Activated CD4-positive, alpha-beta T cell treated with anti-CD3 and anti-CD28 coated beads for 1 hour (primary cell): Measurements from ENCODE around the gene B3GNT5.

Experiments used
- DNase-seq: peaks from one replicate; pipeline ENCODE4 v3.0.0-alpha.2; 2020

The B3GNT5 gene

GRCh38 chr3:183230826-183231225 is 22.2 kb upstream of the B3GNT5 start:
- DNase-seq: no peak

DNA sequence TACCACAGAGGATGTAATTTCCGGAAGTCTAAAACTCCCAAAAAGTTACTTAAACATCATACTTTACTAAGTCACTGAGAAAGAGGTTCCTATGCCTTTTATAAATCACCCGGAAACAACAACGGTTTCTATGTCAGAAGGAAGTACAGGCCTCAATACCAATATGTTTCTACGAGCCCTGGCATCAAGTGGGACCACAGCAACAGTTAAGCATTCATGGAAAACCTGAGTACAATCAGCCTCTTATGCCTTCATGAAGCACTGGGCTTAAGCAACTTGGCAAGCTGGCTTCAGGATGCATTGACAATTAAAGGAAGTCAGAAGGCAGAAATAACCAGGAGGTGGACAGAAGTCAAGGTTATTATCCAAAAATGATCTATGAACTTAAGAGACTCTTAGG is 19.1 kb upstream of the B3GNT5 start:
- no peak for DNase-seq

DNA sequence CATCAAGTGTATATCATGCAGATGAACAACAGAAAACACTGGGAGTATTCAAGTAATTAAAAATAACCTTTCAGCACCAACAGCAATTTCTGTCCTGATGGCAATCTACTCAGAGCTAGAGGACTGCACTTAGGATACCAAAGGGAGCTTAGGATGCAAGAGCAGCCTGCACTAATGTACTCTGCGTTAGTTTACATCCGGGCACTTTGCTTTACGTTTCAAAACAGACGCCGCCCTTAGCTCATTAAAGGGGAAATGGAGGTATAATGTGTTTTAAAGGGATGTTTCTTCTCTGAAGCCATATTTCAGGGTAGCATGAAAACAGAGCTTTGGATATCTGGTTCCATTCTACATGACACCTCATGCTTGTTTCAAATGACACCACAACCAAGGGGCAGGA is 14.0 kb upstream of the B3GNT5 start:
- DNase-seq: no peak

- no peak for DNase-seq
These were observed 10.6 kb upstream of the B3GNT5 start for GRCh38 chr3:183242431-183242830.

- DNase-seq: no peak
These were observed 8.8 kb upstream of the B3GNT5 start for GRCh38 chr3:183244219-183244618.

DNA sequence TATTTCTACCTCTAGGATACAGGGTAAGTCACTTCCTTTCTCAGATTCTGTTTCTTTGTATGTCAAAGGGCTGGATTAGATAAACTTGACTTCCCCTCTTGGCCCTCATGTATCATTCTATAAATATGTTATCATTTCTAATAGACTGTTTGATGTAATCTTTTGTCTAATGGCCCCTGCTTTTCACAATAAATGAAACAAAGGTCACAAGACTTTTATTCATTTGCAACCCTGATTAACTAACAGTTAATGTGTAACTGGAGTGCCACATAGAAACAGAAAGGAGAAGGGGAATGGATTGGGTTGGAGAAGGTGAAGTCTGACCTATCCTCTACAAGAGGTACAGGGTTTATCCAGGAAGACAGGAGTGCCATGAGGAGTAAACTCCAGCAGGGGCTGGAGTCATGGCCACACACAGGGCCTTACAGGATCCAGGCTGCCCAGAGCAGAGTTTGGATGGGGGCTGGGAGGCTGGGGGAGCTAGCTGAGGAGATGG is 8.0 kb upstream of the B3GNT5 start:
- DNase-seq: no peak

GRCh38 chr3:183247011-183247589 is 6.0 kb upstream of the B3GNT5 start:
- no peak for DNase-seq

DNA sequence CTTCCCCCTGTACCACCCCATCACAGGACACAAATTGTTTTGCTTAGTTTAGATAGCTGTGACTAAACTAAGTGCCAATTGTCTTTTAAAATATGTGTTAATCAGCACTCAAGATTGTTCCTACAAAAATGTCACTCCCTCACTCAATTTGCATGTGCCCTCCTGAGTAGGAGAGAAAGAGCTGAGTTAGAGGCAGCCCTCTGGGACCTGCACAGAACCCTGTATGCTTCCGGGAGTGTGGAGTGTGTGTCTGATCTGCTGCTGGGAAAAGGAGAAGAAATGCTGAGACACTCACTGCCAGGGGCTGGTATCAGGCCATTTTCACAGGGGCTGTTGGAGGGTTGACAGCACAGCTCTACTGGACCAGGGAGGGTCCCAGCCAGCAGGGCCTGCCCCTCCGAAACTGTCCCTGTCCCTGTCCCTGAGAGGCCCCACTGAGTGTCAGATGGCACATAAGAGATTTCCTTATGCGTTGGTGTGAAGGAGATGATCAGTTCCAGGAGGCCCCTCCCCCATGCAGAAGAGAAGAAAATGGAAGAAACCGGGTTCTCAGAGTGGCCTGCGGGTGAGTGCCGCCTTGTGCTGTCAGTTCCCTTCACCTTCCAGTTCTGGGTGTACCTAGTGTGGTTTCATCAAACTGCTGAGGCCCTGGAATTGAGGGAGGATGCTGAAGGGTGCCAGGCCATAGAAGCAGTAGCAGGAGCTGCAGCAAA is 3.9 kb upstream of the B3GNT5 start:
- no peak for DNase-seq

- no peak for DNase-seq
These were observed 803 bp upstream of the B3GNT5 start for GRCh38 chr3:183252118-183252782.

DNA sequence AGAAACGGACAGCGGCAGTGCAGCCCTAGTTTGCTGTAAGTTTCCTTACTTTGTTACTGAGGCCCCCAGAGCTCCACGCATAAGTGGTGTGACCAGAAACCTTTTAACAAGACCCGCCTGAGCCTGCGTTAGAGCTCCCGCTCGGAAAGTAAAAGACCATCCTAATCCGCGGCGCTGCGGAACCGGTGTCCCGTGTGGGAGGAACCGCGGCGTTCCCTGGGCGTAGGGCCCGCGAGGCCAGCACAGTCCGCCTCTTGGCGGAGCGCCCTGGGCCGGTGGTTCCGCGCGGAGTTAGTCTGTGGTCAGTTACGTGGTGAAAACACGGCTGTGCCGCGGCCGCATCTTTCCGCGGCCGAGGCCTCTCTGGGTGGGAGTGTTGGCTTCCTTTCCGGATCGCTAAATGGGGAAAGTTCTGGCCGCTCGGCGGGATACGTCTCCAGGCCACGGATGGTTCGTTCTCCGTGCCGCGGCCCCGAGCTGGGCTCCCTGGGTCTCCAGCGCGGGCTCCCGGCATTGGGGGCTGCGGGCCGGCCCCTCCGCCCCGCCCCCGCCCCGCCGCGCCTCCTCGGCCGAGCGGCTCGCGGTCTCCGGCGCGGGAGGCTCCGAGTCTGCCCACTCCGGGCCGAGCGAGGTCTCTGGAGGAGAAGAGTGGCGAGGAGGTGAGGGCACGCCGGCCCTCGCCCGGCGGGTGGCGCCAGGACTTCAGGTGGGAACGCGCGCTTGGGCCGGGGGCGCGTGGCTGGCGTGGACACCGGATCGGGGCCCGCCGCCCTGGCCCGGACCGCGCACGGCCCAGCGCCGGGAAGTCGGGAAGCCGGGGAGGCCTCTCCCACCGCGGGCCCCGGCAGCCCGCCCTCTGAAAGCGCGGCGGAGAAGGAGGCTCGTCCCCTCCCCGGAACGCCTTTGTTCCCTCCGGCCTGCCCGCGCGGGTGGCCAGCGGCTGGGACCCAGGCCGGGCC is 754 bp downstream of the B3GNT5 start:
- no peak for DNase-seq

- DNase-seq: no peak
These were observed 1.7 kb downstream of the B3GNT5 start for GRCh38 chr3:183254487-183255347.

DNA sequence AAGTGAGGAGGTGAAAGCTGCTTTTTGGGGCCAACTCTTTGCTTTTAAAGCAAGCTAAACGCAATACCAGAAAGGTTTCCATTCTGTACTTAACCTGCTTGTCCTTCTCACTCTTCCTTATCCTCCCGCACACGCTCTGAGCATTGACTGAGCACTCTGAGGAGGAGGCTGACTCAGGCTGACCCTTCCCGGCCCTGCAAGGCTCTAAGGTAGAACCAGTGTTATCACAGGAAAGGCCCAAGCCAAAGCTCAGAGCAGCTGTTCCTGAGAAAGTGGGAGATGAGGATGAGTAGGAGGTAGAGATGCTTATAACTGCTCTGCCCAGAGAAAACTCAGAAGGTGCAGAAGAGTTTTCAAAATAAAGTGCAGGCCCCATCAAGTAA is 2.3 kb downstream of the B3GNT5 start:
- DNase-seq: no peak

GRCh38 chr3:183259087-183259486 is 6.0 kb downstream of the B3GNT5 start:
- DNase-seq: no peak

- no peak for DNase-seq
These were observed 6.6 kb downstream of the B3GNT5 start for GRCh38 chr3:183259621-183260020.

DNA sequence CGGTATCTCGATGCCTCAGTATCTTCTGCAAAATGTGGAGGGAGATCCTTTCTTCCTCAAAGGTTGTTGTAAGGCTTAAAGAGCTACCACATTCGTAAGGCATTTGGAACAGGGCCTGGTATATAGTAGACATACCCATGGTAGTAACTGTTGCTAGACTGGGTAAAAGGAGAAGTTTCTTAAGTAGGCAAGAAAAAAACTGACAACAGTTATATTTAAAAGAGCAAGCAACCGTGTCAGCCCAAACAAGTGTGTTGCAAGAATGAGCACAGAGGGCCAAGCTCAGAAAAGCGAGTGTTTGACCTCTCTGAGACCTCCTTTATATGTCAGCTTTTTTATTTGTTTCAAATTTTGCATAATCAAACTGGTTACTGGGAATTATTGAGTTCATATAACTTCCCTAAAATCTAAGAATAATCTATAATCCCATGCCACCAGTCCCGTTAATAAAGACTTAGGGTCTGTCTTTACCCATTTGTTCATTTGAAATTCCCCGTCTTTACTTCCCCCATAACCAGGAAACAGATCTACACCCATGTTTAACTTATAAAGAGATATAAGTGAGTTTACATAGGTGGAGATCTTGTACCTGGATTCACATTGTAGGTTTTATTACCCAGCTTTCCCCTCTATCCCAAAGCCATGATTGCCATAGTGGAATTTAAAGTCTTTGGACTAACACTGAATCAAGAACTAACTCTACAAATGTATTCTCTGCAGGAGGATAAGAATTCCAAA is 7.3 kb downstream of the B3GNT5 start:
- no peak for DNase-seq

- no peak for DNase-seq
These were observed 8.2 kb downstream of the B3GNT5 start for GRCh38 chr3:183261151-183261724.

GRCh38 chr3:183262875-183263378 is 9.9 kb downstream of the B3GNT5 start:
- no peak for DNase-seq

DNA sequence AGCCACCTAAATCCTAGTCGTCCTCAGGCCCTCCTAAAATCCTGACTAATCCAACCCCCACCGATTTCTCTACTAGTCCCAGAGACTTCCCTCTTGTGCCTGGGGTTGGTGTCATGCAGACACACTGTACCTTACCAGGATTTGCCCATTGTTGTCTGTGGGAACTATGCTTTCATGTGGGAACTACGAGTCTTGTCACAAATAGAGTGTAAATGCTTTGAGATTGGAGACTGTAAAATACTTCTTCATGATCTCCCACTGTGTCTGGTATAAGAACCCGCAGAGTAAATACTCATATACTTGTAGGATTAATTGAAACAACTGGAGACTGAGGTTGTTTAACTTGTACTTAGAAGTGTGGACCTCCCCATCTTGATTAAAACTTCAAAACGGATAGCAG is 11.2 kb downstream of the B3GNT5 start:
- no peak for DNase-seq

DNA sequence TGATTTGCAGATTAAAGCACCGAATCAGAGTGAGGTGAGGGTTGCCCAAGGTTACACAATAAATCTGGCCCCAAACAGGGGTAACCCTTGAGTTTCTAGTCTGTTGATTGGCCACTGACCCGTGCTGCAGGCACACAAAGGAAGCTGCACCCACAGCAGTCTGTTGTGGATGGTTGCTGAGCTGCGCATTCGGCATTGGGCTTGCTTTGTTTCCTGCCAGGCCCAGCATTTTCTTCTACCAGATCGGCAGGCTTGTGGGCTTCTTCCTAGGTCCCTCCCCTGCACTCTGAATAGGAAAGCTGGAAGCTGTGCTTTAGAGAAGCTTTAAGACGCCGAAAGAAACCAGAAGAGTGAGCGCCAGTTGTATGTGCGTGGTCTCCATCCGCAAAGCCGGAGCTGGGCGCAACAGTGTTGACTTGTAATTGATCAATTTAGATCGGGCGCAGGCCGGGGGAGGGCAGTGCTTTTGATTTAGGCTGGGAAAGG is 12.1 kb downstream of the B3GNT5 start:
- DNase-seq: no peak

DNA sequence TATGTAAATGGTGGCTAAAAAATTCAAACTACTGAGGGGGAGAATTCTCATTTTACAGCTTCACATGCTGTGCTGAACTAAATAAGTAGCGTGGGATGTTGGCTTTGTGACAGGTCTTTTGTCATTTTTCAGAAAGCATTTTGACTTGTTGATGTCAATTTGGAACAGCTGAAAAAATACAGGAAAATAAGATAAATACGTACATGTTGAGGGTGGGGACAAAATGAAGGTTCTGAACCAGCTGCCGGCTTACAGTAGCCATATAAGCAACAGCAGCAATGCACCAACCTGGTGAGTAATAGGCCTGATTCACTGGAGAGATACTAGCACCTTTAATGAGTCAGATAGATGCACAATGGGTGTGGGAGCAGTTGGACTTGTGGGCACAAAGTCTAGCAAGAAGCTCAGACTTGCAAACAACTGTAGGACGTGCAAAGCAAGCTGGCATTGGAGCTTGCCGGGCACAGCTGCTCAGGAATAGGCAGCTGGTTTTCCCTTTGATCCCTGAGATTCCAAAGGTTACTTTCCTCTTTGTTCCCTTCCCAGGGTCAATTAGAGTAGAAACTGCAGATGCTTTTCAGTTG is 12.9 kb downstream of the B3GNT5 start:
- DNase-seq: no peak
